DMS114 treated with DMSO at 0.1 percent for 48 hours (cell line): Measurements from ENCODE around the gene CFAP300.

Source experiments
- DNase-seq: peaks from one replicate; lab custom pipeline; 2025; ENCODE audit not compliant: unreplicated experiment; lab: John Stamatoyannopoulos, UW

Gene CFAP300

DNA sequence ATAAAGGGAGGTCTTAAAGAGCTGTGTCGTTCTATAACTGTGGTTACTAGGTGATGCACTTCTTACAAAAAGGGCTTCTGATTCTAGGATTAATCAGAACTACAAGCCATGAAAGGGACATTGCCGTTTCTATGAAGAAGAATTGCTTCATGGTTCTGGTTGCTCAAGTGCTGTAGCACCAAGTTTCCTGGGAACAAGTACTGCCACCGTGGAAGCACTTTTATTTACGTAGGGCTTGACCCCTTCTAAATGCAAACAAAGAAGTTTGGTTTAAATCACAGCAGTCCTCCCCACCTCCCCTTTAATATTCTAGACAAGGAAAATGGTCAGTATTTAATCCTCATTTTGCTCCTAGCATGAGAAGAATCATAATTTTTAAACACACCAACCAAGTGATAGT, 72.8 kb downstream of the CFAP300 start:
- DNase-seq: no peak

GRCh38 chr11:102120437-102120973, 73.3 kb downstream of the CFAP300 start:
- no peak for DNase-seq

GRCh38 chr11:102121329-102121728, 74.1 kb downstream of the CFAP300 start:
- no peak for DNase-seq
